Neural progenitor cell (in vitro differentiated cells): ENCODE measurements around the gene MSN.

Experiments
- CTCF ChIP-seq: fragments of 200-600 bp; sonication (generic); IDR thresholded peaks from 2 replicates; pipeline ENCODE4 v1.5.1; 2017; ENCODE audit warnings: antibody characterized with exemption, mild to moderate bottlenecking
- EZH2phosphoT487 ChIP-seq: fragments of 200-600 bp; sonication (generic); IDR thresholded peaks from 2 replicates; pipeline ENCODE4 v1.6.1; 2017; ENCODE audit warnings: antibody characterized with exemption

- TF ChIP-seq CTCF (no peak), EZH2phosphoT487 (no peak)
Measured at GRCh38 chrX:65647801-65648200, 19.7 kb upstream of the MSN start.
